GM10266 (cell line): ENCODE measurements around the gene COMP.
"Not testable (repeated sequence)": the region's sequence is repeated elsewhere in the genome, so short reads cannot be mapped to it uniquely, and the experiment has no call there.

Source experiments
- DNase-seq: peaks from one replicate; pipeline ENCODE4 v3.0.0; 2012; ENCODE audit errors: extremely low spot score
- TF ChIP-seq, protein P1 (sequence below): IDR thresholded peaks from 2 replicates; pipeline ENCODE4 v1.5.1; 2012; ENCODE audit warnings: mild to moderate bottlenecking, low read depth; ENCODE audit not compliant: control insufficient read depth, insufficient read depth; ENCODE audit errors: missing control alignments

COMP gene

DNA sequence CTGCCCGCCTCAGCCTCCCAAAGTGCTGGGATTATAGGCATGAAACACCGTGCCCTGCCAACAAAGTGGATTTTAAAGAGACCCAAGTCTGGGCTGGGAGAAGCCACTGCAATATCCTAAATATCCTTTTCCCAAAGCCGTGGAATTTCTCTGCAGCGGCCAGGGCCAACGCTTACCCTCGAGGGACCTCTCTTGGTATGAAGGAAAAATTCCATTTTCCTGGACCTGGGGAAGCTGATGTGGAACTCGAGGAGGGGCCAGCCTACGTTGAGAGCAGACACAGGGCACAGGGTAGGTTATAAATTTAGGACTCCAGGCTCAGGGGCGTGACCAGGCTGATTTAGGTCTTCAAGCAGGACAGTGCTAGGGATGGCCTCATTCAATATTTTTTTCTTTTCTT is 23.0 kb upstream of the COMP start:
- TF ChIP-seq, protein P1, sequence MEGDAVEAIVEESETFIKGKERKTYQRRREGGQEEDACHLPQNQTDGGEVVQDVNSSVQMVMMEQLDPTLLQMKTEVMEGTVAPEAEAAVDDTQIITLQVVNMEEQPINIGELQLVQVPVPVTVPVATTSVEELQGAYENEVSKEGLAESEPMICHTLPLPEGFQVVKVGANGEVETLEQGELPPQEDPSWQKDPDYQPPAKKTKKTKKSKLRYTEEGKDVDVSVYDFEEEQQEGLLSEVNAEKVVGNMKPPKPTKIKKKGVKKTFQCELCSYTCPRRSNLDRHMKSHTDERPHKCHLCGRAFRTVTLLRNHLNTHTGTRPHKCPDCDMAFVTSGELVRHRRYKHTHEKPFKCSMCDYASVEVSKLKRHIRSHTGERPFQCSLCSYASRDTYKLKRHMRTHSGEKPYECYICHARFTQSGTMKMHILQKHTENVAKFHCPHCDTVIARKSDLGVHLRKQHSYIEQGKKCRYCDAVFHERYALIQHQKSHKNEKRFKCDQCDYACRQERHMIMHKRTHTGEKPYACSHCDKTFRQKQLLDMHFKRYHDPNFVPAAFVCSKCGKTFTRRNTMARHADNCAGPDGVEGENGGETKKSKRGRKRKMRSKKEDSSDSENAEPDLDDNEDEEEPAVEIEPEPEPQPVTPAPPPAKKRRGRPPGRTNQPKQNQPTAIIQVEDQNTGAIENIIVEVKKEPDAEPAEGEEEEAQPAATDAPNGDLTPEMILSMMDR = no peak
- DNase-seq = no peak

DNA sequence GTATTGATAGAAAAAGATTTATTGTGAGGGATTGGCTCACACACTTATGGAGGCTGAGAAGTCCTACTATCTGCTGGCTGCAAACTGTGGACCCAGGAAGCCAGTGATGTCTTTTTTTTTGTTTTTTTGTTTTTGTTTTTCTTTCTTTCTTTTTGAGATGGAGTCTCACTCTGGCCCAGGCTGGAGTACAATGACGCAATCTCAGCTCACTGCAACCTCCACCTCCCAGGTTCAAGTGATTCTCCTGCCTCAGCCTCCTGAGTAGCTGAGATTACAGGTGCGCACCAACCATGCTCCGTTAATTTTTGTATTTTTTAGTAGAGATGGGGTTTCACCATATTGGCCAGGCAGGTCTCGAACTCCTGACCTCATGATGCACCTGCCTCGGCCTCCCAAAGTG is 20.5 kb upstream of the COMP start:
- not testable (repeated sequence) for DNase-seq

DNA sequence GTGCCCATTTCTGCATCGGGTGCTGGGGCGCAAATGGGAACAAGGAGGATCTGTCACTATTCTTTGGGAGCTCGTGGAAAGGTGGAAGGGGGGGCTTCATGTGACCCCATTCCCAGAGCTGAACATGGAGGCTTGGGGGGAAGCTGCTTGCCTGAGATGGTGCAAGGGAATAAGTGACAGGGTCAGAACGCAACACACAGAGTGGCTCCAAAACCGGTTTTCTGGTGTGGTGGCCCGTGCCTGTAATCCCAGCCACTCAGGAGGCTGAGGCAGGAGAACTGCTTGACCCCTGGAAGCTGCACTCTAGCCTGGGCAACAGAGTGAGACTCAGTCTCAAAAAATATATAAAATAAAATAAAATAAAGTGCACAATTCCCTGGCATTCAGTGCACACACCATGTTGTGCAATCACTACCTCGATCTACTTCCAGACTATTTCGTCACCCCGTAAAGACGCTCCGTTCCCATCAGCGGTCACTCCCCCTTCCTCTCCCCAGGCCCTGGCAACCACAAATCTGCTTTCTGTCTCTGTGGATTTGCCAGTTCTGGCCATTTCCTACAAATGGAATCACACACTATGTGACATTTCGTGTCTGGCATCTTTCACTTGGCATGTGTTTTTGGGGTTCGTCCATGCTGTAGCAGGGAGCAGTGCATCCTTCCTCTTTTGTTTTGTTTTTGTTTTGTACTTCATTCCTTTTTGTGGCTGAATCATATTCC is 18.2 kb upstream of the COMP start:
- TF ChIP-seq, protein P1 = no peak

DNA sequence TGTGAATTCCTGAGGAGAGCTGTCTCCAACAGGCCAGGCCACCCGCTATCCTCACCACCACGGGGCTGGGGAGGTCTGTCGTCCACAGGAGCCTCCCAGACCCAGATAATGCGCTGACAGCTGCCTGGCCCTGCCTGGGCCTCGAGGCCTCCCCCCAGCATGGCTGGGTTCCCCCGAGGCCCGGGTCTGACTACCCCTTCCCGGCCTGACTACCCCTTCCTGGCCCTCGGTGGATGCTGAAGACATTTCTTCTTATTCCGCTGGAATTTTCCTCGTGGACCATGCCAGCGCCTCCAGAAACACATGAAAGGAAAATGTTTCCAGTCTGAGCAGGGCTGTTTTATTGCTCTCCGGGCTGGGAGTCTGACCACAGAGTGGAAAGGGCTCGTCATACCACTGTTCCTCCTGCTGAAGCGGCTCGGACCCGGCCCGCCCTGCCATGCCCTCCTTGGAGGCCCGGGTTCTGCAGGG is 16.8 kb upstream of the COMP start:
- TF ChIP-seq, protein P1 = no peak
- DNase-seq = no peak

More for the DNA sequence above, 18.2 kb upstream of the COMP start:
- DNase-seq = no peak

DNA sequence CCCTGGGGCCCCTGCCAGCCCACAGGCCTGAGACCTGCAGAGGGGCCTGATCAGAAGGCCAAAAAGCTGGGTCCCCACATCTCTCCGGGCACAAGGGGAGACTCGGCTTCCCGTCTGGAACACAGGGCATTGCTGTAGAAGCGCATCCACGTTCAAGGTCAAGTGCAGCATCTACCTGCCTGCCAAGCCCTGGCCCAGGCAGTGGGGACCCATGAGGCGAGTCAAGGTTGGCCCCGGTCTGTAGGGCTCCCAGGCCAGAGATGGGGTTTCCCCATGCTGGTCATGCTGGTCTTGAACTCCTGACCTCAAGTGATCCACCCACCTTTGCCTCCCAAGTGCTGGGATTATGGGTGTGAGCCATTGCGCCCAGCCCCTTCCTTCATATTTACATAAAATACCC is 13.5 kb upstream of the COMP start:
- no peak for DNase-seq
- TF ChIP-seq, protein P1 = no peak

DNA sequence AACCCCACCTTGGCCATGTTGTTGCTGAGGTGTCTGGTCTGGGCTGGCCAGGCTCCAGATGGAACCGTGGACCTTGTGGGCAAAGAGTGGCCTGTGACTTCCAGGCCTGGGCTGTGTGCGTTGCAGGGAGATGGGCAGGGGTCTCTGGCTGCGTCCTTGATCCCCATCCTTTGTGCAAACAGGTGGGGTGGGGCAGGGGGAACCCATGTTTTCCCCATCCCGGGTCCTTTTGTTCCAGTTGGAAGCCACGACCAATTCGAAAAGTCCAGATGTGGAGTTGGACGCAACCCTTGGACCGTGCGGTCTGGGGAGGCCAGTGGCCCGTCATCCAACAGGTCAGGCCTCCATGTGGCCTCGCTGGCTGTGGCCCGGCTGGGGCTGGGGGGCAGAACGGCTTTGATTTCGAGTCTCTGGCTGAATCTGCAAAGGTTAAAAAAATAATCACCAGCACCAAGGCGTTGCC is 13.1 kb upstream of the COMP start:
- no peak for DNase-seq
- TF ChIP-seq, protein P1 = no peak

DNA sequence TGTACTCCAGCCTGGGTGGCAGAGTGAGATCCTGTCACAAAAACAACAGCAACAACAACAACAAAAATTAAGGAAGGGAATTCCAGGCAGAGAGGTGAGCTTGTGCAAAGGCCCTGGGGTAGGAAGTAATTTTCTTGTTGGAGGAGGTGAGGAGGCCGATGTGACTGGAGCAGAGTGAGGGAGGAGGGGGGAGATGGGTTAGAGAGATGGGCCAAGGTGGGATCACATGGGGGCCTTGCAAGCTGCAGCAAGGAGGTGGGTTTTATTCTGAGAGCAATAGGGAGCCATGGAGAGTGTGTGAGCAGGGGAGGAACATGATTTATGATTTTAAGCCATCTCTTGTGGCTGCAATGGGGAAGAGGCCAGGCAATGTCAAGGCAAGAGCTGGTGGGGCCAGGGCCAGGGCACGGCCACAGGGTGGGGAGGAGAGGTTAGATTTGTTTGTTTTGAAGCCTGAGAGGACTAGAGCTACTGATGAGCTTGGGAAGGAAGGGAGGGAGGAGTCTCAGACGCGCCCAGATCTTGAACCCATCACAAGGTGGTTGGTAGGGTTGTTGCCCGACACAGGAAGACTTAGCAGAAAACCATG is 12.5 kb upstream of the COMP start:
- DNase-seq = no peak
- TF ChIP-seq, protein P1 = no peak
